Vagina (tissue), 2 donors: ENCODE results near the gene CWC22. TPM values are rescaled to one million over a fixed set of nuclear protein-coding genes. Genes with fewer than 3 reads are reported as not detected.

Experiments
- DNase-seq, 2 donors: peaks; one replicate each; pipeline ENCODE4 v3.0.0-alpha.2; 2017; ENCODE audit errors: extremely low spot score in 2 of 2
- H3K27ac ChIP-seq: fragments of 200-600 bp; sonication (generic); one replicate; pipeline ENCODE4 v1.5.1; 2019
- H3K27me3 ChIP-seq: fragments of 200-600 bp; sonication (generic); one replicate; pipeline ENCODE4 v1.5.1; 2019
- H3K36me3 ChIP-seq, 2 donors: fragments of 200-600 bp; sonication (generic); one replicate each; pipeline ENCODE4 v1.5.1; 2017 to 2019
- H3K4me1 ChIP-seq: fragments of 200-600 bp; sonication (generic); one replicate; pipeline ENCODE4 v1.5.1; 2019
- H3K4me3 ChIP-seq, 2 donors: fragments of 200-600 bp; sonication (generic); 1 replicate in 1 of 2; 2 replicates in 1 of 2; pipeline ENCODE4 v1.5.1; 2016 to 2019
- H3K9me3 ChIP-seq: fragments of 200-600 bp; sonication (generic); one replicate; pipeline ENCODE4 v1.5.1; 2019
- POLR2A ChIP-seq, 2 donors: fragments of 450-650 bp; IDR thresholded peaks; one replicate each; pipeline ENCODE4 v1.6.1; 2017; ENCODE audit warnings: antibody characterized with exemption in 2 of 2, mild to moderate bottlenecking in 2 of 2, moderate library complexity in 2 of 2
- POLR2AphosphoS5 ChIP-seq, 2 donors: sonication (generic); formaldehyde crosslinking; IDR thresholded peaks; one replicate each; pipeline ENCODE4 v1.9.0; 2017; ENCODE audit warnings: antibody characterized with exemption in 2 of 2, mild to moderate bottlenecking in 2 of 2, low read depth in 1 of 2; ENCODE audit not compliant: insufficient read depth in 1 of 2
- intact Hi-C: fragments of 100-400 bp; cut with DNase I; formaldehyde crosslinking; loops from one replicate; pipeline ENCODE4 v1.15.1; 2023
- total RNA-seq: library from RNA; depleted of rRNA; stranded (reverse); fragments of >200 nt; gene quantifications from one replicate; pipeline ENCODE4 v1.2.3, GENCODE V29; 2016
- TF ChIP-seq, protein P1 (sequence below), 3 experiments: fragments of 450-650 bp in 2 of 3; fragments of 200-600 bp in 1 of 3; sonication (generic) in 1 of 3; IDR thresholded peaks; one replicate each; pipeline ENCODE4 v1.5.1; 2017 to 2019; ENCODE audit warnings: antibody characterized with exemption in 3 of 3, mild to moderate bottlenecking in 2 of 3, moderate library complexity in 2 of 3

CWC22 gene
- total RNA-seq, 1 donor from 2014 or later: 17.2 TPM

DNA sequence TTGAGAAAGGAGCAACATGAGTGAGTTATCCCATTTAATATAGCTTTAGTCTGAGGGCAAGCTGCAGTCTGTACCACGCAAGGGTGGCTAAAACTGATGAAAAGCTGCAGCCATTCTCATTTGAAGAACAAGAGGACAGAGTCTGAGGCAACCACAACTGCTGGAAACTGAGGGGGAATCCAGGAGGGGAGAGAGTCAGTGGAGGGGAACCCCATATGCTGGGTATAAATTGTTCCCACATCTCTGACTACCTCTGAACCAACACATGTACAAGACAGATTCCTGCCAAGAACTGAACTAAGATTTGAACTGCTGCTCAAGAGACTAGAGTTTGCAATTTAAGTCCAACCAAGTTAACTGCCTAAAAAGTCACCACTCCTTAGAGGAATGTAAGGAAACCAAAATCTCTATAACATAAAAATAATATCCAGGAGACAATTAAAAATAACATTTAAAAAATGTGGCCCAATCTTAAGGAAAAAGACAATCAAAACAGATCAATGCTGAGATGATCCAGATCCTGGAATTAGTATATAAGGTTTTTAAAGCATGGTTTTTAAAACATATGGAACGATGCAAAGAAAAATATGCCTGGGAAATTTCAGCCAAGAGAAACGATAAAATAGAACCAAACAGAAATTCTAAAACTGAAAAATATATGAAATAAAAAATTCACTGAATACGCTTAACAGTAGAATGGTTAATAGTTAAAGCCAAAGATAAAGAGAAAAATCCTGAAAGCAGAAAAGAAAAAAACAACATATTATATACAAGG is 11.2 kb downstream of the CWC22 start:
- intact Hi-C loops: no loop called here
- H3K4me3 ChIP-seq: no peak overlapping the region
- H3K36me3 ChIP-seq: no peaks in the 10 kb centered on the region
- H3K9me3 ChIP-seq: no peaks in the 10 kb centered on the region
- no peaks in the 10 kb centered on the region for H3K4me1 ChIP-seq
- H3K27ac ChIP-seq: no peak overlapping the region
- TF ChIP-seq POLR2AphosphoS5 (IDR thresholded peaks at IDR 0.05; ENCODE audit: insufficient read depth in 1 of 2, low read depth in 1 of 2): no peak
- TF ChIP-seq, protein P1, sequence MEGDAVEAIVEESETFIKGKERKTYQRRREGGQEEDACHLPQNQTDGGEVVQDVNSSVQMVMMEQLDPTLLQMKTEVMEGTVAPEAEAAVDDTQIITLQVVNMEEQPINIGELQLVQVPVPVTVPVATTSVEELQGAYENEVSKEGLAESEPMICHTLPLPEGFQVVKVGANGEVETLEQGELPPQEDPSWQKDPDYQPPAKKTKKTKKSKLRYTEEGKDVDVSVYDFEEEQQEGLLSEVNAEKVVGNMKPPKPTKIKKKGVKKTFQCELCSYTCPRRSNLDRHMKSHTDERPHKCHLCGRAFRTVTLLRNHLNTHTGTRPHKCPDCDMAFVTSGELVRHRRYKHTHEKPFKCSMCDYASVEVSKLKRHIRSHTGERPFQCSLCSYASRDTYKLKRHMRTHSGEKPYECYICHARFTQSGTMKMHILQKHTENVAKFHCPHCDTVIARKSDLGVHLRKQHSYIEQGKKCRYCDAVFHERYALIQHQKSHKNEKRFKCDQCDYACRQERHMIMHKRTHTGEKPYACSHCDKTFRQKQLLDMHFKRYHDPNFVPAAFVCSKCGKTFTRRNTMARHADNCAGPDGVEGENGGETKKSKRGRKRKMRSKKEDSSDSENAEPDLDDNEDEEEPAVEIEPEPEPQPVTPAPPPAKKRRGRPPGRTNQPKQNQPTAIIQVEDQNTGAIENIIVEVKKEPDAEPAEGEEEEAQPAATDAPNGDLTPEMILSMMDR (IDR thresholded peaks at IDR 0.05): no peak
- no peak for TF ChIP-seq POLR2A (IDR thresholded peaks at IDR 0.05)
- DNase-seq: no peak
- no peaks in the 10 kb centered on the region for H3K27me3 ChIP-seq

DNA sequence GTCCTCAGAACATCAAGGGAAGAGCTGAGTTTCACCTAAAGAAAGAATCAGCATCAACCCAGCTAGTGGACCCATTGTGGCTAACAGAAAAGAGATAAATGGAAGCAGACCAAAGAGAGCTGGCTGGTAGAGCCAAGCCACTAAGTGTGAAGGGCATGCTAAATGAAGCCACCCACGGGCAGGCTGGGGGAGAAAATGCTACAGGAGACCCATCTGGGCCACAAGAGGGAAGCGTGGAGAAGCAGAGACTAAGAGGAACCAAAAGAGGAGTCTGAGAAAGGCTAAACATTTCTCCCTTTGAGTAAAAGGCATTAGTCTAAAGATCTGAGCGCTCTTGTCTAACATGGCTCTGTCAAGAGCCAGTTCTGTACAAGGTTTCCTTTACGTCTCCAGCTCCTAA is 15.8 kb downstream of the CWC22 start:
- H3K4me3 ChIP-seq: no peak overlapping the region
- no peak for TF ChIP-seq POLR2AphosphoS5 (IDR thresholded peaks at IDR 0.05; ENCODE audit: insufficient read depth in 1 of 2, low read depth in 1 of 2)
- TF ChIP-seq POLR2A (IDR thresholded peaks at IDR 0.05): no peak
- TF ChIP-seq, protein P1 (IDR thresholded peaks at IDR 0.05): no peak
- no peaks in the 10 kb centered on the region for H3K27me3 ChIP-seq
- no peak for DNase-seq
- H3K27ac ChIP-seq: no peak overlapping the region
- H3K4me1 ChIP-seq: no peaks in the 10 kb centered on the region
- no peaks in the 10 kb centered on the region for H3K9me3 ChIP-seq
- H3K36me3 ChIP-seq: peaks cover 0 to 12% of the 10 kb centered on the region in 2 donors
- intact Hi-C loops: no loop called here

DNA sequence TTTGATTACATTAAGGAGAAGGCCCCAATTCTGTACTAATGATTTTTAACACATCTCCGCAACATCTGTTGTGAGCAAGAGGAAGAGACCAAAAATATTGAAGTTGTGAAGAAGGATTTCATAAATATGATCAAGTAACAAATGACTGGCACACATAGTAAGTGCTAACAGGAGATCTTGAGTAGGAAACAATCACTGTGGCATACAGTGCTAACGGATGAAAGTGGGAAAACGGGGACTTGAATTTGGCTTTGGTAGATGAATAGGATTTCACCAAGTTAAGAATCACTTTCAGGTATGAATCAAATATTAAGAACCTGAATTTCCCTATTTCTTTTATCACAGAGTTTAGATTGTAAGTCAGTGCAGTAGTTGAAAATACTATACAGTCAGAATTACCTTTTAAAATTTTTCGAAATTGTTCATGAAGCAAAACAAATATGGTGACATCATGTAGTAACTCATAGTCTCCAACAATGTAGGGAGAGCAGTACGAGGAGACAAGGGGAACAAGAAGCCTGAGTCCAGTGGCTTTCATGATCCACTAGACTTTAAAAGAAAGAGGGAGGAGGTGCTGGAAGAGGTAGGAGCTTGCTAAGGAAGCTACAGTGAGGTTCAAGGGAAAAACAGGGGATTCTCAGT is 16.3 kb downstream of the CWC22 start:
- intact Hi-C loops: no loop called here
- Histone ChIP-seq H3K4me3 (no peak overlapping the region), H3K4me1 (no peaks in the 10 kb centered on the region), H3K27me3 (no peaks in the 10 kb centered on the region), H3K9me3 (no peaks in the 10 kb centered on the region), H3K36me3 (peaks cover 0 to 18% of the 10 kb centered on the region in 2 donors), H3K27ac (no peak overlapping the region)
- TF ChIP-seq POLR2AphosphoS5 (IDR thresholded peaks at IDR 0.05; ENCODE audit: insufficient read depth in 1 of 2, low read depth in 1 of 2) (no peak), POLR2A (IDR thresholded peaks at IDR 0.05) (no peak)
- TF ChIP-seq, protein P1 (IDR thresholded peaks at IDR 0.05): no peak
- DNase-seq: no peak

DNA sequence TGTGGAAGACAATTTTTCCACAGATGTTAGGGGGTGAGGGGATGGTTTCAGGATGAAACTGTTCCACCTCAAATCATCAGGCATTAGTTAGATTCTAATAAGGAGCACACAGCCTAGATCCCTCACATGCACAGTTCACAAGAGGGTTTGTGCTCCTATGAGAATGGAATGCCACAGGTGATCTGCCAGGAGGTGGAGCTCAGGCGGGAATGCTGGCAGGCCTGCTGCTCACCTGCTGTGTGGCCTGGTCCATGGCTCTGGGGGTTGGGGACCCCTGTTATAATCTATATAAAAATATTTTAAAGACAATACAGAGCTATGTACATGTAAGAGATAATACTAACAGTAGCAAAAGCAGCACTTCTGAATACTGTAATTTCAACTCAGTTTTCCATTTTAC is 19.2 kb downstream of the CWC22 start:
- no peaks in the 10 kb centered on the region for H3K4me1 ChIP-seq
- no peak overlapping the region for H3K27ac ChIP-seq
- H3K4me3 ChIP-seq: no peak overlapping the region
- no peaks in the 10 kb centered on the region for H3K9me3 ChIP-seq
- TF ChIP-seq POLR2AphosphoS5 (IDR thresholded peaks at IDR 0.05; ENCODE audit: insufficient read depth in 1 of 2, low read depth in 1 of 2) (no peak), POLR2A (IDR thresholded peaks at IDR 0.05) (no peak)
- TF ChIP-seq, protein P1 (IDR thresholded peaks at IDR 0.05): no peak
- peaks cover 0 to 24% of the 10 kb centered on the region in 2 donors for H3K36me3 ChIP-seq
- intact Hi-C loops: no loop called here
- no peak for DNase-seq
- no peaks in the 10 kb centered on the region for H3K27me3 ChIP-seq
